ENCODE results near the gene NDE1. TPM values are rescaled to one million over a fixed set of nuclear protein-coding genes. Genes with fewer than 3 reads are reported as not detected.
A peak's percentile ranks its signal among the peaks of the same experiment; 100 is the strongest.
"Not testable (repeated sequence)": the region's sequence is repeated elsewhere in the genome, so short reads cannot be mapped to it uniquely, and the experiment has no call there.

Gene NDE1
- total RNA-seq, 6 donors from 2014 or later, result 19.5 to 63.9 (median 37.0) TPM

DNA sequence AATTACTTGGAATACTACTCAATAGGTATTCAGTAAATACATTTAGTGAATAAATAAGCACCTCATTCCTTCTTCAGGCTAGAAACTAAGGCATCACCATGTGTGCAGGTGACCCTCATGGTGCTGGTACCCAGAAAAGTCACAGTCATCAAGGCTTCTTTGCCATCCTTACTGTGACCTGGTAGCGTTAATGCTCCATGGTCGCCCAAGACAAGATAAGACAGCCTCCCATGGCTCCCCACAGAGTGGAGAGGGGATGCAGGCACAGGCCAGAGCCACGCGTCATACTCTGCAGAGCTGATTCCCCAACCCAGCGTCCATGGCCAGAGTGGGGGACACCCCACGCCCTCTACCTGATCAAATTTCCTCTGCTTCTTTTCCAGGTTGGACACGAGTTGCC, 73.8 kb downstream of the NDE1 start:
- H3K9me3 ChIP-seq, result no peaks in the 10 kb centered on the region
- no peak for ATAC-seq (ENCODE audit: low FRiP score in 2 of 2)
- 92 to 97% methylated on average over 5 to 7 of the region's 7 CpGs for WGBS, 2 donors
- no peak for DNase-seq
- H3K27me3 ChIP-seq, result no peaks in the 10 kb centered on the region
- H3K36me3 ChIP-seq, result peaks cover 0 to 91% (median 48%) of the 10 kb centered on the region in 4 donors
- no peak overlapping the region for H3K27ac ChIP-seq
- TF ChIP-seq, protein P1, sequence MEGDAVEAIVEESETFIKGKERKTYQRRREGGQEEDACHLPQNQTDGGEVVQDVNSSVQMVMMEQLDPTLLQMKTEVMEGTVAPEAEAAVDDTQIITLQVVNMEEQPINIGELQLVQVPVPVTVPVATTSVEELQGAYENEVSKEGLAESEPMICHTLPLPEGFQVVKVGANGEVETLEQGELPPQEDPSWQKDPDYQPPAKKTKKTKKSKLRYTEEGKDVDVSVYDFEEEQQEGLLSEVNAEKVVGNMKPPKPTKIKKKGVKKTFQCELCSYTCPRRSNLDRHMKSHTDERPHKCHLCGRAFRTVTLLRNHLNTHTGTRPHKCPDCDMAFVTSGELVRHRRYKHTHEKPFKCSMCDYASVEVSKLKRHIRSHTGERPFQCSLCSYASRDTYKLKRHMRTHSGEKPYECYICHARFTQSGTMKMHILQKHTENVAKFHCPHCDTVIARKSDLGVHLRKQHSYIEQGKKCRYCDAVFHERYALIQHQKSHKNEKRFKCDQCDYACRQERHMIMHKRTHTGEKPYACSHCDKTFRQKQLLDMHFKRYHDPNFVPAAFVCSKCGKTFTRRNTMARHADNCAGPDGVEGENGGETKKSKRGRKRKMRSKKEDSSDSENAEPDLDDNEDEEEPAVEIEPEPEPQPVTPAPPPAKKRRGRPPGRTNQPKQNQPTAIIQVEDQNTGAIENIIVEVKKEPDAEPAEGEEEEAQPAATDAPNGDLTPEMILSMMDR (IDR thresholded peaks at IDR 0.05), result no peak
- TF ChIP-seq EP300 (IDR thresholded peaks at IDR 0.05) (no peak), POLR2A (IDR thresholded peaks at IDR 0.05) (no peak), POLR2AphosphoS5 (IDR thresholded peaks at IDR 0.05) (no peak)
- no peaks in the 10 kb centered on the region for H3K4me1 ChIP-seq
- H3K4me3 ChIP-seq, result no peak overlapping the region

DNA sequence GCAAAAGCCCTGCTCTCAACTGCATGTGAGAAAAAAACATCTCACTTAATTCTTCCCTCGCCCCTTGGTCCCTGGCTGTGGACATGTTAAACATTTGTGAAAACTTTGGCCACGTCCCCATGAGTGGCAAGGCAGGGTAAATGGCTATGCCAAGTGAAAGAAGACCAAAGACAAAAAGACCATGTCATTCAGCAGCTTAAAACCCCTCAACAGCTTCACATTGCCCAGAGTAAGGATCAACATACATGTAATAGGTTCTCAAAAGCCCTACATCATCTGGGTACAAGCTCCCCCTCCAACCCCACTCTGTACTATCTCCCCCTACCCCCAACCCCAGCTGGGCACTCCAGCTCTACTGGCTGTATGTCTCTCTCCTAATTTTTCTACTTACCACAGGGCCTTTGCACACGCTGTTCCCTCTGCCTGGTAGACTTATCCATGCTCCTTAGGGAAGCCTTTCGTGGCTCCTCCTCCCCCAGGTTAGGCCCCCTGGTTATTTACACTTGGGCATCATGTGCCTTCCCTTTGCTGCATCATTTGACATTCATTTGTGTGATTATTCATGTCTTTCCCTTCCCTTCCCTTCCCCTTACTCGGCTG, 75.7 kb downstream of the NDE1 start:
- Histone ChIP-seq H3K36me3 (peaks cover 0 to 72% (median 36%) of the 10 kb centered on the region in 4 donors), H3K4me1 (no peaks in the 10 kb centered on the region), H3K4me3 (no peak overlapping the region), H3K9me3 (no peaks in the 10 kb centered on the region), H3K27ac (no peak overlapping the region), H3K27me3 (no peaks in the 10 kb centered on the region)
- 95 to 96% methylated on average over 5 of the region's 5 CpGs for WGBS, 2 donors
- ATAC-seq (ENCODE audit: low FRiP score in 2 of 2) (no peak), DNase-seq (no peak)
- TF ChIP-seq EP300 (IDR thresholded peaks at IDR 0.05), result no peak
- no peak for TF ChIP-seq POLR2AphosphoS5 (IDR thresholded peaks at IDR 0.05)
- TF ChIP-seq, protein P1 (IDR thresholded peaks at IDR 0.05), result no peak
- no peak for TF ChIP-seq POLR2A (IDR thresholded peaks at IDR 0.05)

DNA sequence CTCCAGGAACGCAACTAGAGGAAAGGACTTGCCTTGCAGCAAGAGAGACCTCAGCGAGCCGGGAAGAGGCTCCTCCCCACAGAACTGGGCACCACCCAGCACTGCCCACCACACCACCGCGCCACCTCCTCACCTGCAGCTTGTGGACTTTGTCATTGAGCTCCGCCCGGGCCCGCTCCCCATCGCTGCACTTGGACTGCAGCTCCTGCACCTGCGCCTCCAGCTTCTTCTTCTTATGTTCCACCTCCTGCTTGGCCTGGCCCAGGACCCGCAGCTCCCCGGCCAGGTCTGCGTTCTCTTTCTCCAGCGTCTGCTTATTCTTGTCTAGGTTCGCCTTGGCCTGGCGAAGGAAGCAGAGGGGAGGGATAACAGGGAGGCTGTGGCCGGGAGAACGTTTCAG, 76.7 kb downstream of the NDE1 start:
- ATAC-seq (ENCODE audit: low FRiP score in 2 of 2), result peak in 1 of 2 donors; percentile 42
- no peaks in the 10 kb centered on the region for H3K4me1 ChIP-seq
- TF ChIP-seq POLR2AphosphoS5 (IDR thresholded peaks at IDR 0.05) (no peak), POLR2A (IDR thresholded peaks at IDR 0.05) (no peak), EP300 (IDR thresholded peaks at IDR 0.05) (no peak)
- TF ChIP-seq, protein P1 (IDR thresholded peaks at IDR 0.05), result no peak
- H3K36me3 ChIP-seq, result peaks cover 0 to 62% (median 30%) of the 10 kb centered on the region in 4 donors
- H3K27me3 ChIP-seq, result no peaks in the 10 kb centered on the region
- H3K27ac ChIP-seq, result no peak overlapping the region
- 87 to 89% methylated on average over 16 to 18 of the region's 18 CpGs for WGBS, 2 donors
- no peaks in the 10 kb centered on the region for H3K9me3 ChIP-seq
- no peak overlapping the region for H3K4me3 ChIP-seq
- peak in 1 of 2 donors; percentile 76 for DNase-seq

DNA sequence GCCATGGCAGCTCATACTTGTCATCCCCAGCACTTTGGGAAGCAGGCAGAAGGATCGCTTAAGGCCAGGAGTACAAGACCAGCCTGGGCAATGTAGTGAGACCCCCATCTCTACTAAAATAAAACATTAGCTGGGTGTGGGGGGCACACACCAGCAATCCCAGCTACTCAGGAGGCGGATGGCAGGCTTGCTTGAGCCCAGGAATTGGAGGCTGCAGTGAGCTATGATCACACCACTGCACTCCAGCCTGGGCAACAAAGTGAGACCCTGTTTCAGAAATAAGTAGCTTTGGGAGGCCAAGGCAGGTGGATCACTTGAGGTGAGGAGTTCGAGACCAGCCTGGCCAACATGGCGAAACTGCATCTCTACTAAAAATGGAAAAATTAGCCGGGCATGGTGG, 77.7 kb downstream of the NDE1 start:
- not testable (repeated sequence) for H3K4me3 ChIP-seq; ATAC-seq (ENCODE audit: low FRiP score in 2 of 2); H3K27ac ChIP-seq; H3K9me3 ChIP-seq; H3K27me3 ChIP-seq; DNase-seq; H3K4me1 ChIP-seq
- H3K36me3 ChIP-seq, result peaks cover 0 to 52% (median 30%) of the 10 kb centered on the region in 4 donors
- WGBS, 2 donors, result 94 to 95% methylated on average over 5 of the region's 5 CpGs

DNA sequence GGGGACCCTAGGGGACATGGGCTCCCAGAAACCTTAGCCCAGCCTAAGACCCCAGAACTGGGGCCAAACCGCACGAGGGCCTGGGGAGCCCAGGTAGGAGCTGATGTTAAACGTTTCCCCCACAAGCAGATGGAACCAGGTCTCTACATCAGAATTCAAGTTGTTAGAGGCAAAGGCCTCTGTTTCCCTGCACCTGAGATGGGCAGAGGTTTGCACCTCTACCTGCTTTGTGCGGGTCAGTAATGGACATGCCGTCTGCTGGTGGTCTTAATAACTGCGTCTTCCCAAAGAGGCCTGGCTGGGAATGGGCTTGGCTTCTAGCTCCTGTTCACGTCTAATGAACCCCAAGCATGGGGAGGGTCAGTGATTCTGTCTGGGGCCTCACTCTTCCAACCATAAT, 79.1 kb downstream of the NDE1 start:
- no peak for DNase-seq
- H3K4me3 ChIP-seq, result no peak overlapping the region
- no peaks in the 10 kb centered on the region for H3K4me1 ChIP-seq
- H3K36me3 ChIP-seq, result peaks cover 0 to 46% (median 24%) of the 10 kb centered on the region in 4 donors
- WGBS, 2 donors, result 94 to 95% methylated on average over 7 of the region's 7 CpGs
- TF ChIP-seq EP300 (IDR thresholded peaks at IDR 0.05) (no peak), POLR2AphosphoS5 (IDR thresholded peaks at IDR 0.05) (no peak), POLR2A (IDR thresholded peaks at IDR 0.05) (no peak)
- TF ChIP-seq, protein P1 (IDR thresholded peaks at IDR 0.05), result no peak
- H3K27me3 ChIP-seq, result no peaks in the 10 kb centered on the region
- no peak overlapping the region for H3K27ac ChIP-seq
- H3K9me3 ChIP-seq, result no peaks in the 10 kb centered on the region
- no peak for ATAC-seq (ENCODE audit: low FRiP score in 2 of 2)
